Measurements from ENCODE around the gene CEP72.

The CEP72 gene, protein sequence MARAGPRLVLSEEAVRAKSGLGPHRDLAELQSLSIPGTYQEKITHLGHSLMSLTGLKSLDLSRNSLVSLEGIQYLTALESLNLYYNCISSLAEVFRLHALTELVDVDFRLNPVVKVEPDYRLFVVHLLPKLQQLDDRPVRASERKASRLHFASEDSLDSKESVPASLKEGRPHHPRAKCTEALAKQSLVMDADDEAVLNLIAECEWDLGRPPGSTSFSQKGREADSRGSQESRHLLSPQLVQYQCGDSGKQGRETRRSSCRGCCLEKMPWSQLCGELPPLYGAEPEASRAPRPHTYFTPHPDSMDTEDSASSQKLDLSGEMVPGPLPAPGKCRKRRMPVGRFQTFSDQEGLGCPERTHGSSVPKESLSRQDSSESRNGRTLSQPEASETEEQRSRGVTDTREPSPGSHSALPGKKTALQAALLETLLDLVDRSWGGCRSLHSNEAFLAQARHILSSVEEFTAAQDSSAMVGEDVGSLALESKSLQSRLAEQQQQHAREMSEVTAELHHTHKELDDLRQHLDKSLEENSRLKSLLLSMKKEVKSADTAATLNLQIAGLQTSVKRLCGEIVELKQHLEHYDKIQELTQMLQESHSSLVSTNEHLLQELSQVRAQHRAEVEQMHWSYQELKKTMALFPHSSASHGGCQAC

DNA sequence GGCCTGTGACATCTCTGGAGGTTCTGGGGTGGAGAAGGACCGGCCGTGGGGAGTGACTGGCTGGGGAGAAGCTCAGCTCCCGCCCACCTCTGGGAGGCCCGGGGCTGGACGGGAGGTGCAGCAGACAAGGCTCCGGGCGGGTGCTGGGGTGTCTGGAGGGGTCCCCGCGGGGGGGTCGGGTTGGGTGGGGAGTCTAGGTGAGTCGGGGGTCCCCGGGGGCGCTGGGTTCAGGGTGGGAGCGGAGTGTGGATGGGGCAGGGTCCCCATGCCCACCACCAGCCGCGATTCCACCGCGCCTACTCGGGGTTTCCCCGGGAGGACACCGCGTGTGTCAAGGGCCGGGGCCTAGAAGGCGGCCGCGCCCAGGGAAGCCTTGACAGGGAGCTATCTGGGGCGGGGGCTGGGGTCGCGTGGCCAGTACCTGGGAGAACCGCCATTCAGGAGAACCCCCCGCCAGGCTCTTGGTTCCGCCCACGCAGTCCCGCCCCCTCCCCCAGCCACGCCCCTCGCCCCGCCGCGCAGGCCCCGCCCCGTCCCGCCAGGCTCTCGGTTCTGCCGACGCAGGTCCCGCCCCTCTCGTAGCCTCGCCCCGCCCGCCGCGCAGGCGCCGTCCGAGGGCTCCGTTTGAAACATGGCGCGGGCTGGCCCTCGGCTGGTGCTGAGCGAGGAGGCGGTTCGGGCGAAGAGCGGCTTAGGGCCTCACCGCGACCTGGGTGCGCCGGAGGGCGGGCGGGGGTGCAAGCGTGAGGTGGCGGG lies at the start of gene CEP72:
Gene CEP72 (plus strand): TSS at position 610 of the 756 bp plus-strand sequence. CDS start 22 bp downstream, at position 632.
- TF ChIP-seq, protein P1, sequence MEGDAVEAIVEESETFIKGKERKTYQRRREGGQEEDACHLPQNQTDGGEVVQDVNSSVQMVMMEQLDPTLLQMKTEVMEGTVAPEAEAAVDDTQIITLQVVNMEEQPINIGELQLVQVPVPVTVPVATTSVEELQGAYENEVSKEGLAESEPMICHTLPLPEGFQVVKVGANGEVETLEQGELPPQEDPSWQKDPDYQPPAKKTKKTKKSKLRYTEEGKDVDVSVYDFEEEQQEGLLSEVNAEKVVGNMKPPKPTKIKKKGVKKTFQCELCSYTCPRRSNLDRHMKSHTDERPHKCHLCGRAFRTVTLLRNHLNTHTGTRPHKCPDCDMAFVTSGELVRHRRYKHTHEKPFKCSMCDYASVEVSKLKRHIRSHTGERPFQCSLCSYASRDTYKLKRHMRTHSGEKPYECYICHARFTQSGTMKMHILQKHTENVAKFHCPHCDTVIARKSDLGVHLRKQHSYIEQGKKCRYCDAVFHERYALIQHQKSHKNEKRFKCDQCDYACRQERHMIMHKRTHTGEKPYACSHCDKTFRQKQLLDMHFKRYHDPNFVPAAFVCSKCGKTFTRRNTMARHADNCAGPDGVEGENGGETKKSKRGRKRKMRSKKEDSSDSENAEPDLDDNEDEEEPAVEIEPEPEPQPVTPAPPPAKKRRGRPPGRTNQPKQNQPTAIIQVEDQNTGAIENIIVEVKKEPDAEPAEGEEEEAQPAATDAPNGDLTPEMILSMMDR (IDR thresholded peaks at IDR 0.05), result peak; percentile 37
- Histone ChIP-seq H3K36me3 (no peaks in the 10 kb centered on the region), H3K9me3 (no peaks in the 10 kb centered on the region), H3K27ac (peak within 1 kb of the TSS; percentile 46), H3K4me3 (ENCODE audit: low read depth in 1 of 2, low read length in 1 of 2) (peak within 1 kb of the TSS; percentile 70 to 87), H3K4me1 (ENCODE audit: control insufficient read depth in 1 of 2, insufficient read depth in 1 of 2, low read depth in 1 of 2, low read length in 1 of 2) (peaks cover 15 to 18% of the 10 kb centered on the region in 2 experiments), H3K27me3 (peaks cover 27% of the 10 kb centered on the region)

DNA sequence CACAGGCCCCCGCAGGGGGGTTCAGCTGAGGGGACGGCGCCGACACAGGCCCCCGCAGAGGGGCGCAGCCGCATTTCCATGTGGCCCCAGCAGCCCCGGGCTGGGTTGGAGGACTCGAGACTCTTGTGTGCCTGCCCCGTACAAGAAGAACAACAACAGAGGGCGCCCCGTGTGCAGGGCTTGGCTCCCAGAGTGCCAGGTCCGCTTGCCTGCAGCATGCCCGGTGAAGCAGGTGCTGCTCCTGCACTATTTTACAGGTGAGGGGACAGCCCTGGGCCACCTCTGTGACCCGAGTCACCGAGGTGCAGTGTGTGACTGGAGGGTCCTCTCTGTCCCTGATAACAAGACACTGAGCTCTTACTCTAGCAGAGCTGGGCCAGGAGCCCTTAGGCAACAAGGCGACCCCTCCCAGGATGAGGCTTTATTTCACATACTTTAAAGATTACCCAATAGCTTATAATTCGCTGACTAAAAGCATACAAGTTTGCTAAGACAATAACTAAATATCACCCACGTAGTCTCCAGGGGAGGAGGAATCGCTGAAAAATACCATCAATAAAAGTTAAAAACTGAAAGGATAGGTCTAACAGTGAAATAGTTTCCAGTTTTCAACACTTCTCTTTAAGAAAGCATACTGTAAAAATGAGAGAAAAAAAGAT lies 46.2 kb upstream of the CEP72 start:
- H3K36me3 ChIP-seq, result no peaks in the 10 kb centered on the region
- H3K9me3 ChIP-seq, result no peaks in the 10 kb centered on the region
- H3K27ac ChIP-seq, result no peak overlapping the region
- TF ChIP-seq, protein P1 (IDR thresholded peaks at IDR 0.05), result no peak
- no peak overlapping the region for H3K4me3 ChIP-seq (ENCODE audit: low read depth in 1 of 2, low read length in 1 of 2)
- H3K27me3 ChIP-seq, result peaks cover 58% of the 10 kb centered on the region
- H3K4me1 ChIP-seq (ENCODE audit: control insufficient read depth in 1 of 2, insufficient read depth in 1 of 2, low read depth in 1 of 2, low read length in 1 of 2), result no peaks in the 10 kb centered on the region

DNA sequence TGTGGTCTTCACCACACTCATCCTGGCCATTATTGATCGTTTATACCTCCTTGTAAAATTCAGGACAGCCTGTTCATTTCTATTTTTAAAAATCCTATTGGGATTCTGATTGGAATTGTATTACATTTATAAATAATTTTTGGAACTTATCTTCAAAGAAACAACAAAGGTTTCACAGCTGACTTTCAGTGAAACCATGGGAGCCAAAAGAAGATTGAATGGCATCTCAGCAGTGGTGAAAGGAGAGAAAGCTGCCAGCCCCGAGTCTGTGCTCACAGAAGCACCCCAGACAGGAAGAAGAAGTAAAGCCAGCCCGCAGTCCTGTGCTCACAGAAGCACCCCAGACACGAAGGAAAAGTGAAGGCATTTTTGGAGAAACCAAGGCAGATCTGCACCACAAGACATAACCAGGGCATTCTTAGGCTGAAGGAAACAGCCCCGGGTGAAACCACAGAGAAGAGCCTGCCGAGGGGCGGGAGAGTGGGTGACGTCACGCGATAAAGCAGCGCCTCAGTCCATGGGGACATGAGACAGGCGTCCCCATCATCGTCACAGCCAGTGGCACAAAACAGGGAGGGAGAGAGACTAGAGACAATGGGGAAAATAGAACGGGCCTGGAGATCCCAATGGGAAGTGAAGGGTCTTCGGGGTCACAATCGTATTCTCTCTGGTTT lies 45.4 kb upstream of the CEP72 start:
- peaks cover 55% of the 10 kb centered on the region for H3K27me3 ChIP-seq
- no peak overlapping the region for H3K4me3 ChIP-seq (ENCODE audit: low read depth in 1 of 2, low read length in 1 of 2)
- no peaks in the 10 kb centered on the region for H3K9me3 ChIP-seq
- H3K36me3 ChIP-seq, result no peaks in the 10 kb centered on the region
- H3K27ac ChIP-seq, result no peak overlapping the region
- H3K4me1 ChIP-seq (ENCODE audit: control insufficient read depth in 1 of 2, insufficient read depth in 1 of 2, low read depth in 1 of 2, low read length in 1 of 2), result no peaks in the 10 kb centered on the region
- TF ChIP-seq, protein P1 (IDR thresholded peaks at IDR 0.05), result no peak

DNA sequence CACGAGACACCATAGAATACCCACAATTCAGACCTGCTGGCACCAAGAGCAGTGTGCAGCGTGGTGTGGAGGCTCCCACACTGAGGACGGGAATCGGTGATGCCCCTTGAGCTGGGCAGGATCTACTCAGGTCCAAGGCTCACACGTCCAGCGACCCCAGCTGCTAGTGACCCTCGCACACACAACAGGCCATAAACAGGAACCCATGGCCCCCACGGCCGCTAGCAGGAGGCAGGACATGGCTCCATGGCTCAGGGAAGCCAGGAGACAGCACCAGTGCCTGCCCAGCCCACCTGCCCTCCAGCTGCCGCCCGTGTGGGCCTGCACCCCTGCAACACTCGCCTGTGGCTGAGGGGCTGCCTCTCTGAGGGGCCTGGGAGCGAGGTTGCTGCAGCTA lies 44.5 kb upstream of the CEP72 start:
- Histone ChIP-seq H3K36me3 (no peaks in the 10 kb centered on the region), H3K4me3 (ENCODE audit: low read depth in 1 of 2, low read length in 1 of 2) (no peak overlapping the region), H3K27ac (no peak overlapping the region), H3K9me3 (no peaks in the 10 kb centered on the region), H3K4me1 (ENCODE audit: control insufficient read depth in 1 of 2, insufficient read depth in 1 of 2, low read depth in 1 of 2, low read length in 1 of 2) (no peaks in the 10 kb centered on the region), H3K27me3 (peaks cover 58% of the 10 kb centered on the region)
- TF ChIP-seq, protein P1 (IDR thresholded peaks at IDR 0.05), result no peak
